GM21737 (cell line): ENCODE data around the gene D2HGDH.
"Not testable (repeated sequence)": the region's sequence is repeated elsewhere in the genome, so short reads cannot be mapped to it uniquely, and the experiment has no call there.

Experiments
- ATAC-seq: cut with Tn5 transposase; IDR thresholded peaks from one replicate; pipeline ENCODE4 v1.9.1; 2021; ENCODE audit warnings: mild to moderate bottlenecking, moderate library complexity; ENCODE audit not compliant: unreplicated experiment

Gene D2HGDH

DNA sequence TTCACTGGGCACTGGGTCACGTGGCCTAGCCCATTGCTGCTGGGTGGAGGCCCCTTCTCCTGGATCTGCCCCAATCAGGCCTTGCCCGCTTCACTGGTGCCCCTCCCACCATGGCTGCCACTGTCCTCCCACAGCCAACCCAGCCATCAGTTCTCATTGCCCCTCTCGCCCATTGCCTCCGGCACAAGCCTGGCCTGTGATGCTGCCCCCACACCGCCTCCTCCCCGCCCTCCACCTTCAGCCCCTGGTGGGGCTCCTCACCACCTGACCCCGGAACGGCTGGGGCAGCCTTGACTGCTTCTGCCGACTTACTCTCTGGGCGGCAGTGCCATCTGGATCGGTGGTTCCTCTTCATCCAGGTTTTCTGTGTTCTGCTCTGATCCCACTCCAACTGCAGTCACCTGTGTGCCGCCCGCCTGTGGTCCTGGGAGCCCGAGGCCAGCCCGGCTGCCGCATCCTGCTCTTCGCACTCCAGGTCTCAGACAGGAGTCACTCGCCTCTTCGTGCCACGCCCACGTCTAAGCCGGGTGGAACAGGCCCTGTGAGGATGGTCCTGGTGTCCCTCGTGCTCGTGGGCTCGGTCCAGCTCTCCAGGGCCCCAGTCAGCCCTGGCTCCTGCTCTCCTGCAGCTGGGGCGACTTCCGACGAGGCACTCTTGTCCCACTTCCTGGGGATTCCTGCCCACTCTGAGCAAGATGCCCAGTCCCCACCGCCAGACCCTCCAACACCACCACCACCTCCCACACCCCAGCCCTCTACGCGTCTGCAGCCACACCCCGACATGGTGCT, 14.2 kb downstream of the D2HGDH start:
- no peak for ATAC-seq

DNA sequence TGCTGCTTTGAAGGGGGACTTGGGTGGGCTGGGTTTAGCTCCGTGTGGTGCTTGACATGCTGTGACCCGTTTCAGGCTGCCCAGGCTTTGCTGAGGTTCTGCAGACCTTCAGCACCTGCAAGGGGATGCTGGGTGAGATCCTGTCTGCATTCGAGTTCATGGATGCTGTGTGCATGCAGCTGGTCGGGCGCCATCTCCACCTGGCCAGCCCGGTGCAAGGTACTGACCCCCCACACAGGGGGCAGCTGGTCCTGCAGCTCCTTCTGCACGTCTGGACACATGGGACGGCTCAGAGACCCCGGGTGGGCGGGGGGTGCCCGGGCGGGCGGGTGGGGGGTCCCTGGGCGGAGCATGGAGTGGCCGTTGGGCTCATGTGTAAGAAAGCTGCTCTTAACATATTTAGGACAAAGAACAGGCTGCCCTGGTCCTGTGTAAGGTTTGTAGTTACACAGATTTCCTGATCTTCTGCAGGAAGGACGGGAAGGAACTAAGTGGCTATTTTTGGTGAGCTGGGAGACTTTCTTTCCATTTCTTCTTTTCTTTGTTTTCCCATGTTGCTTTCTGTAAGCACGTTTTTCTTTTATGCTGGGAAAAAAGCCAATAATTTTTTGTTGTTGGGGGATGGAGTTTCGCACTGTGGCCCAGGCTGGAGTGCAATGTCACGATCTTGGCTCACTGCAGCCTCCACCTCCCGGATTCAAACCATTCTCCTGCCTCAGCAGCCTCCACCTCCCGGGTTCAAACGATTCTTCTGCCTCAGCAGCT, 15.8 kb downstream of the D2HGDH start:
- no peak for ATAC-seq

DNA sequence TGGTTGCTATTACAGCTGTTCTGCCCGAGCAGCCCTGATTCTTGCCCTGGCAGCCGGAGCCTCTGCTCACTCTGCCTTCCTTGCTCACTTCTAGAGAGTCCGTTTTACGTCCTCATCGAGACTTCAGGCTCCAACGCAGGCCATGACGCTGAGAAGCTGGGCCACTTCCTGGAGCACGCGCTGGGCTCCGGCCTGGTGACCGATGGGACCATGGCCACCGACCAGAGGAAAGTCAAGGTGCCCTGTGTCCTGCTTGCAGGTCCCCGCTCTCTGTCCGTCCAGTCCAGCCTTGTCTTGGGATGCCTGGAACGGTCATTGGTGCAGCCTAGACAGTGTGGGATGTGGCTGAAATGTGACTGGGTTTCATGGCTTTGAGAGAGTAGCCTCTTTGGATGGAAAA, 16.7 kb downstream of the D2HGDH start:
- ATAC-seq: no peak

GRCh38 chr2:241751776-241752175, 17.3 kb downstream of the D2HGDH start:
- ATAC-seq: no peak

GRCh38 chr2:241752253-241752652, 17.8 kb downstream of the D2HGDH start:
- ATAC-seq: no peak

- ATAC-seq: no peak
Observed at GRCh38 chr2:241752689-241753276, 18.4 kb downstream of the D2HGDH start.

GRCh38 chr2:241753493-241753892, 19.1 kb downstream of the D2HGDH start:
- no peak for ATAC-seq

DNA sequence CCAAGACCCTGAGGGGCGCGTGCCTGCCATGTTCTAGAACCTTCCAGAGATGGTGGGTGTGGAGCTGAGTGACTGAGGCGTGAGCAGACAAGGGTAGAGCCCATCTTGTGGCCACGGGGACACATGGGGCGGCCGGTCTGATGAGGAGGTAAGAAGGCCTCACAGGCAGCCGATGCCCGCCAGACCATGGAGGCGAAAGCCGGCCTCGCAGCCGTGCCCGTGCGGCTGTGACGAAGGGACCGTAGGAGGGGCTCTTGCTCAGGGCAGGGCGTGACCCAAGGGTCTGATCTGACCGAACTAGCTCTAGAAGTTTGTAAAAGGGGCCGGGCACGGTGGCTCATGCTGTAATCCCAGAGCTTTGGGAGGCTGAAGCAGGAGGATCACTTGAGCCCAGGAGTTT, 19.6 kb downstream of the D2HGDH start:
- no peak for ATAC-seq

DNA sequence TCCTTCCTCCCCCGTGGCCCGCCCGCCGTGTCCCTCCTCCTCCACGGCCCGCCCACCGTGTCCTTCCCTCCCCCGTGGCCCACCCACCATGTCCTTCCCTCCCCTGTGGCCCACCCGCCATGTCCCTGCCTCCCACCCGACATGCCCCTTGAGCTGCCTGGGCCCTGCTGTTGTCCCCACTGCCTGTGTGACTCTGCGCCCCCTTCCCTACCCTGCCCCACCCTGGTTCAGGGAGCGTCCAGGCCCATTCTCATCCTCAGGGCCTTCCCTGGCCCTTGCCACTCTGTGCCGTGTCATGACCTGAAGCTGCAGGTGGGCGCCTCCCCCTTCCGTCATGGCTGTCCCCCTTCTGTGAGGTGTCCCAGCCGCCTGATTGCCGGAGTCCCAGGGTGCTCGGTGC, 20.7 kb downstream of the D2HGDH start:
- no peak for ATAC-seq

DNA sequence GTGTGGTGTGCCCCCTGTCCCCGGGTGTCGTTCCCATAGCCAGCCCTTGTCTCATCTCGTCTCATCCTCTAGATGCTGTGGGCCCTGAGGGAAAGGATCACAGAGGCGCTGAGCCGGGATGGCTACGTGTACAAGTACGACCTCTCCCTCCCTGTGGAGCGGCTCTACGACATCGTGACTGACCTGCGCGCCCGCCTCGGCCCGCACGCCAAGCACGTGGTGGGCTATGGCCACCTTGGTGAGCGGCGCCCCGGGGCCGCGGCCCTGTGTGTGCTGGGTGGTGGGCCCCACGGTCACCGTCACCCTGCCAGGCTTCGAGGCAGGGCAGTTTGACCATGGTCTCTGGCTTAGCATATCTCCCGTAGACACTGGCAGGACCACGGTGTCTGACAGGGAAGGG, 21.3 kb downstream of the D2HGDH start:
- no peak for ATAC-seq

DNA sequence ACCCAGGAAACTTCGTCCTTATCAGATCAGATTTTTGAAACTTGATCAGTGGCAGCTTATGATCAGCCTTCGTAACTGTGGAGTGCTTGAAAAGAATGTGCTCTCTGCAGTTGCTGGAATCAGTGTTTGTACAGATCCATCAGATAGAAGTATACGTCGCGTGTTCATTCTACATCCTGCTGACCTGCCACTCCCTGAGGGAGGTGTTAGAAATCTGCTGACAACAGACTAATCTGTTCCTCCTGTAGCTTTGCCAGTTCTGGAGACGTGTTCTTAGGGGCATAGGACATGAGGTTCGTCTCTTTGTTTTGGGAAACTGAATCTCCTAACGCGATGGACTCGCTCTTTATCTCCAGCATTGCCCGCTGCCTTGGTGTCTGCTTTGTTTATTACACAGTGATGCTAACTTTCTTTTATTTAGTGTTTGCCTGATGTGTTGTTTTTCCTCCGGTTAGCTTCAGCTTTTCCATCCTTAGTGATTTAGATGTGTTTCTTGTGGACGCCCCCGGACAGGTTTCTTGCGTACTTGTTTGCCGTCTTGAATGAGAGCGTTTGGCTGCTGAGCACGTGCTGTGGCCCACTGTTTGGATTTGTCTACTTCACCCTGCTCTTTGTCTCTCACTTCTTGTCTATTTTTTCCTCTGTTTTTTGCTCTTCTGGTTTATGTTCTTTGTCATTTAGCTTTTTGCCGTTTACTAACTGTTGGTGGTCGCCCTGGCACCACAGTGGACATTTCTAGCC, 24.8 kb downstream of the D2HGDH start:
- no peak for ATAC-seq

DNA sequence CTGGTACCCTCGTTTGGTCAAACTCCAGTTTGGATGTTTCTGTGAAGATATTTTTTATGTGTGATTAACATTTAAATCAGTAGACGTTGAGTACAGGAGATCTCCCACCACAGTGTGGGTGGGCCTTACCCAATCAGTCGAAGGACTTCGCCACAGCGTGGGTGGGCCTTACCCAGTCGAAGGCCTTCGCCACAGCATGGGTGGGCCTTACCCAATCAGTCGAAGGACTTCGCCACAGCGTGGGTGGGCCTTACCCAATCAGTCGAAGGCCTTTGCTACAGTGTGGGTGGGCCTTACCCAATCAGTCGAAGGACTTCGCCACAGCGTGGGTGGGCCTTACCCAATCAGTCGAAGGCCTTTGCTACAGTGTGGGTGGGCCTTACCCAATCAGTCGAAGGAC, 25.5 kb downstream of the D2HGDH start:
- ATAC-seq: not testable (repeated sequence)

DNA sequence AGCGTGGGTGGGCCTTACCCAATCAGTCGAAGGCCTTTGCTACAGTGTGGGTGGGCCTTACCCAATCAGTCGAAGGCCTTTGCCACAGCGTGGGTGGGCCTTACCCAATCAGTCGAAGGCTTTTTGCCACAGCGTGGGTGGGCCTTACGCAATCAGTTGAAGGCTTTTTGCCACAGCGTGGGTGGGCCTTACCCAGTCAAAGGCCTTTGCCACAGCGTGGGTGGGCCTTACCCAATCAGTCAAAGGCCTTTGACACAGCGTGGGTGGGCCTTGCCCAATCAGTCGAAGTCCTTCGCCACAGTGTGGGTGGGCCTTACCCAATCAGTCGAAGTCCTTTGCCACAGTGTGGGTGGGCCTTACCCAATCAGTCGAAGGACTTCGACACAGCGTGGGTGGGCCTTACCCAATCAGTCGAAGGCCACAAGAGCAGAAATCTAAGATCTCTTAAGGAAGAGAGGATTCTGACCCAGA, 25.9 kb downstream of the D2HGDH start:
- no peak for ATAC-seq

- no peak for ATAC-seq
Observed at GRCh38 chr2:241762321-241762932, 28.0 kb downstream of the D2HGDH start.

DNA sequence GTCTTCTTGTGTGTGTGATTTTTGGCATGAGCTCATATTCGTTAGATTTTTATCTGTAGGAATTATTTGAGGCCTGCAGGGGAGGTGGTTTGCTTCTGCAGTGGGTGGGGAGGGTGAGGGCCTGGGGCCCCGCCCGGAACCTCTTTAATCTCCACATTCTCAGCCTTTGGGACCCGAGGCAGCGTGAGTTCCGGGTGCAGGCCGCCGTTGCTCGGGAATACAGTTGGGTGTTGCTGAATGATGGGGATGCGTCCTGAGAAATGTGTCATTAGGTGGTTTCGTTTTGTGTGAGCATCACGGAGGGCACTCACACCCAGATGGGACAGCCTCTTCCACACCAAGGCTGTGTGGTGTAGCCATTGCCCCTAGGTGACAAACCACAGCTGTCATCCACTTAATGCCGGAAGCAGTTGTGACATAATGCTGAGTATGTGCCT, 28.5 kb downstream of the D2HGDH start:
- ATAC-seq: no peak

- no peak for ATAC-seq
Observed at GRCh38 chr2:241763551-241764274, 29.3 kb downstream of the D2HGDH start.

DNA sequence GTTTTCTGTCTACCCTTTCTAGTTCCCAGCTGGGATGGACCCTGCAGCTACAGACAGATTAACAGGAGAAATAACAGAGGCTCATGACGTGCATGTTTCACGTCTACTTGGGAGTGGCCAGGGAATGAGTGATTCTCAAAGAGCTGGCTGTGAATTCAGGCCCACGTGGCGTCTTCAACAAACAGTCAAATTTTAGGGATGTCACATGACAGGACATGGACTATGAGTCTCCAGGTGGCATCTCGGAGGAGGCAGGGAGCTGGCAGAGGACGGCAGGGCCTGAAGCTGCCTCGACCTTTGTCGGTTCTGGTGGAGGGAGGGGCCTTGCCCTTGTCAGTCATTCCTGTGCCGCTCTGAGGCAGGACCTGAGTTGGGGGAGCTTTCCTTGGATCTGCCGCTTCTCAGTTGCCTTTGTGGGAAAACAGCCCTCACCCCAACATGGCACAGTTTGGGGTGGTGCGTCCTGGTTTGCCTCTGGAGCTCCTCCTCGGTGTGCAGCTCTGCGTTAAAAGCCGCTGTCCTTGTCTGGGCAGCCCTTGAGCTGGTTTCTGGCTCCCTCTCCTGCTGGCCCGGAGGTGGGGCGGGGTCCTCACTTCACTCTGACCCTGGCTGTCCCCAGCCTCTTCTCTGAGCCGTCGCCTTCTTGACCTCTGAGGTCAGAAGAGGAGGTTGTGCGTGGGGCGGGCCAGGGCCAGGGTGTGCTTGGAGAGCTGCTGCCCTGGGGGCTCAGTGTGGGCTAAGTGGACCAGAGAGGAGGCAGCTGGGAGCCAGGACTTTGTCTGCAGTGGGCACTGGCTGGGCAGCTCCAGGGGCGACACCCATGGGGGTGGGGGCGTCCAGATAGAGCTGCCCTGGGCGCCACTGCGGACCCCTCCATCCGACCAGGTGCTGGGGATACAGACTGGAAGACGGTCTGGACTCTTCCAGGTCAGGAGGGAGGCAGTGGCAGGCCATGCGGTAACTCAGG, 30.1 kb downstream of the D2HGDH start:
- no peak for ATAC-seq

DNA sequence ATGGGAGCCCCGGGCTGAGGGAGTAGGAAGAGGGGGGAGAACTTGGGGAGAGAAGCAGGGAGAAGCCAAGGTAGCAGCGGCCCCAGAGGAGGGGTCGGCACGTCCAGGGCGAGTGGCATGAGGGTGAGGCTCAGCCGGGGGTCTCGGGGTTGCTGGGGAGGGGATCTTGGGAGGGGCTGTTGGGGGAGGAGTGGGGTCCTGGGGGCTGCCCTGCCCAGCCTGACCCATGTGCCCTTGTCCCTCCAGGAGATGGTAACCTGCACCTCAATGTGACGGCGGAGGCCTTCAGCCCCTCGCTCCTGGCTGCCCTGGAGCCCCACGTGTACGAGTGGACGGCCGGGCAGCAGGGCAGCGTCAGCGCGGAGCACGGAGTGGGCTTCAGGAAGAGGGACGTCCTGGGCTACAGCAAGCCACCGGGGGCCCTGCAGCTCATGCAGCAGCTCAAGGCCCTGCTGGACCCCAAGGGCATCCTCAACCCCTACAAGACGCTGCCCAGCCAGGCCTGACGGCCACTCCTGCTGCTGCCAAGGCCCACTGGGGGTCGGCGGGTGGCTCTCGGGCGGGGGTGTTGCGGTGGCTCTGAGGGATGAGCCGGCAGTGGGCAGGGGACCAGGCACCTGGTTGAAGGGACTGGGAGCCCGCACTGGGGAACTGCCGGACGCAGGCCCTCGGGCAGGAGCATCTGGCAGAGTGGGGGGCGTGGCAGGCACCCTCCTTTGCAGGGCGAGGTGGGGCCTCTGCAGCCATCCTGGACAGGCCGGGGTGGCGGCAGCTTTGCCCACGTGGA, 33.2 kb downstream of the D2HGDH start:
- ATAC-seq: no peak
